SK-N-DZ (cell line): ENCODE results near the gene CFAP97D1.
"Not testable (repeated sequence)": the region's sequence is repeated elsewhere in the genome, so short reads cannot be mapped to it uniquely, and the experiment has no call there.

Source experiments
- DNase-seq: peaks from one replicate; pipeline ENCODE4 v3.0.0-alpha.2; 2015; ENCODE audit warnings: low spot score

Gene CFAP97D1

GRCh38 chr17:43792668-43793067, 12.4 kb downstream of the CFAP97D1 start:
- DNase-seq, result not testable (repeated sequence)

- not testable (repeated sequence) for DNase-seq
Measured at GRCh38 chr17:43798024-43798423, 17.8 kb downstream of the CFAP97D1 start.

DNA sequence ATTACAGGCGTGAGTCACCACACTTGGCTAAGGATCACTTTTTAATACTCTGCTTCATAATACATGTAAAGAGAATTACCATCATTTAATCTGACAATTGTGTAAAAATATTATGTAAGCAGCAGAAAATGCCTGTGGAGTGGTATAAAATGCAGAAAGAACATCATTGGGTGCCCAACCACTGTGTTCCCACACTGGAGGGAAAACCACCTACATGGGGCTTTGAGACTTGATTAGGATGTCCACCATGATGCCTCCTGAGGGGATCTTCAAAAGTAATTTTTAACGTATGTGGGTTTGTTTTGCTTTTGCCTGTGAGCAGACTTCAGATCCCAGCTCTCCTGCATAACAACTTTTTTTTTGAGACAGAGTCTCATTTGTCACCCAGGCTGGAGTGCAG, 18.8 kb downstream of the CFAP97D1 start:
- no peak for DNase-seq

DNA sequence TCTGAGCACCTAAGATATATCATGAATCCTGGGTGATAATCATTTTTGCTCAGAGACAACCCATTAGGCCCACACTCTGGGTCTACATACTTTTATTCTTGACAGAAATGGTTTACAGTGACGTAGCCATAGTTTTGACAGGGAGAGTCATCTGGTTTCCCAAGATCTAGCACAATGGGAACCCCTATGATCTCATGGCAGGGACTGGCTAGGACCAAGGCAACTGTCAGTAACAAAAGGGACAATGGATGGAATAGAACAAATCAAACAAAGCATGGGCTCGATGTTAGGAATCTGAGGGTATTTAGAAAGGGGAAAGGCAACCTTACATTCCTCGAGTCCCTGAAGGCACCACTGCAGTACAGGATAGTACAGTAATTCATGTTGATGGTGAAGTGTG, 20.5 kb downstream of the CFAP97D1 start:
- no peak for DNase-seq

GRCh38 chr17:43801844-43802243, 21.6 kb downstream of the CFAP97D1 start:
- no peak for DNase-seq

GRCh38 chr17:43803758-43804157, 23.5 kb downstream of the CFAP97D1 start:
- no peak for DNase-seq

- no peak for DNase-seq
Measured at GRCh38 chr17:43805117-43805516, 24.9 kb downstream of the CFAP97D1 start.

- no peak for DNase-seq
Measured at GRCh38 chr17:43808076-43808475, 27.8 kb downstream of the CFAP97D1 start.

DNA sequence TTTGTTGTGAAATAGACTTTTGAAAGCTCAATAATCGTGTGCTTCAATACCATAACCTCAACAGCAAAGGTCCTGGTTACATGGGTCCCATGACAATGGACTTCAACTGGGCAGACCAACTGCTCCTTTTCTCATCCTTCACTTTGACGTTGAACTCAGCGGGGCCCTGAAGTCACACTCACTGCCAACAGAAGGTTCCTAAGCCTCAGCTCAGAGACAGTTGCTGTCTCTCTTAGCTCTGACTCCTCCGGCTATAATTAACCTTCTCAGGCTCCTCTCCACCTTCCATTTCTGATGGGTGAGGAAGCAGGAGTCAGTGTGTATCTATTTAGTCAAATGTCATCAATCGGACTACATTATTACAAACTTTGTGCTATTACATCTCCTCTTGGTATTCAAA, 28.9 kb downstream of the CFAP97D1 start:
- no peak for DNase-seq

DNA sequence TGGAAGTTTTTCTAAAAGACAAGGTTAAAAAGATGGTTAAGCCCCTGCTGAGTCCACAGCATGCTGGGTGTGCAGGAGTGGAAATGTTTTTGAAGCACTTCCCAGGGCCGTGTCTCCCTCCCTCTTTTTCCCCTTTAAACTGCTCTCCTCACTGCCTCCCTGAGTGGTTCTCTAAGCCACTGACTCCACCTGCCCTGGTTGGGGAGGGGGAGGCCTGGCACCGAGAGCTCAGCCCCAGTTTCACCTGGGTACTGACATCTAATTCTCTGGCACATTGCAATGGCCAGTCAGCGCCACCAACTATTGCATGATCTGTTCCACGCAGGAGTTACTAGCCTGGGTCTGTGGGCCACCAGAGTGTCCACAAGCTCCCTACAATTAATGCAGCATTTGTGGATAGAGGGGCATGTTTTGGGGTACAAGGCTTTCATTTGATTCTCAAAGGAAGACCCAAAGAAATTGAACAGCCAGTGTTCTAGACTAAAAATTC, 30.0 kb downstream of the CFAP97D1 start:
- DNase-seq, result no peak

DNA sequence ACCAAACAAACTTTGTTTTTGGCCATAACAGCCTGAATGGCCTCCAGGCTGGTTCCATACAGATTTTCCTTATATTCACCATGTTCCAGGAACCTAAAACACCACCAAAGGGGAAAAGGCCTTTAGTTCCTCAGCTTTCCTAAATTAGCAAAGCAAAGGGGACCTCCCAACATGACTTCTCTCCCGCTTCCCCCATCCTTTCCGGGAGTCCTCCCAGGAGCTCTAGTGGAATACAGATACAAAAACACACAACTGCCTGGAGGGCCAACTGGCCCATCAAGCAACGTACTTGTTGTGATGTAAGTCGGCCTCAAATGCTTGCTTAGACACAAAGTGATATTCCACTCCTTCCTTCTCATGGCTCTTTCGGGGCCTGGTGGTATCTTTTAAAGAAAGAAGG, 30.6 kb downstream of the CFAP97D1 start:
- DNase-seq, result no peak

DNA sequence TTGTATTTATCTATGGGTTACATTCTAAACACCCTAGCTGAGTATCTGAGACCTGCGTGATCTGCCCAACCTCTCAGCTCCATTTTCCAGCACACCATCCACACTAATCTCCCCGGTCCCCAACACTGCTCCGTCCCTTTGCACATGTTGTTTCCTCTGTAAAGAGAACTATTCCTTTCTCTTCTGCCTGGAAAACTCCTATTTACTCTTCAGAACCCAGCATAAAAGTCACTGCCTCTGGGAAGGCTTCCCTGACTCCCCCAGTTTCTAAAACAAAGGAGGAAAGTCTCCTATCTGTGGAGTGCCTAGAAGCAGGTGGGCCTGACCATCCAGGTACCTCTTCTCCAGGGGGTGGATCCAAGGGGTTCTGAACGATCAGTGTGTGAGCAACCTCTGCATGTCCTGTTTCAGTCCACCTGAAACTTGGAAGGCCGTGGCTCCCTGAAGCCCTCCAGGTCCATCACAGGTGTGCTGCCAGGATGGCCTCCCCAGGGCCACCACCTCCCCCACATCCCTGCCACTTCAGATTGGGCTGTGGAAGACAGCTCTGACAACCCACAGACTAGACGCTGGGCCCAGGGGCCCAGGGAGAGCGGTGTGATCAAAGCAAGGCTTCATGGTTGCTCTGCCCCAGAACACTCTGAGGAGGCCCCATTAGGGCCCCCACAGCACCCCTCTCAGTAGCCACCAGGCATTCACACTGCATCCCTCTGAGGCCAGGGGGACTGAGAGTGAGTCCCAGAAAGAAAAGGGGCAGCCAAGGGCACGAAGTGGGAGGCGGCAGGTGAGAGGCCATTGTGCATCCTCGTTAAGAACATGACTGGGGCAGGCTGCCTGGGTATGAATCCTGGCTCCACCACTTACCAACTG, 32.4 kb downstream of the CFAP97D1 start:
- DNase-seq, result no peak

DNA sequence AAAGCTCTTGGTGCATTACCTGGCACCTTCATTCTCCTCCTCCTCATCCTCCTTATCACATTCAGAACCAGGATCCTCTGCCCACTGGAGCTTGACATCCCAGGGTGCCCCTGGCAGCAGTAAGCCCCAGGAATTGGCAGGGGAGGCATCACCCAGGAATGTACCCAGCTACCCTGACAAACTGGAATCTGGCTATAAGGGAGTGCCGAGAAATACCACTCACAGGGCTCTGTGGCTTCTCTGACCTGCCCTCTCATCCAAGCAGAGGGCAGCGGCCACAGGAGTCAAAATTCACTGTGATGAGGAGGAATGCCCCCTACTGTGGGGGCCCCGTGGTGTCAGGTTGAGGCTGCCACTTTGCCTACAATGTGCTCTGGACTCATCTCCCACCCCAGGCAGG, 33.2 kb downstream of the CFAP97D1 start:
- no peak for DNase-seq

DNA sequence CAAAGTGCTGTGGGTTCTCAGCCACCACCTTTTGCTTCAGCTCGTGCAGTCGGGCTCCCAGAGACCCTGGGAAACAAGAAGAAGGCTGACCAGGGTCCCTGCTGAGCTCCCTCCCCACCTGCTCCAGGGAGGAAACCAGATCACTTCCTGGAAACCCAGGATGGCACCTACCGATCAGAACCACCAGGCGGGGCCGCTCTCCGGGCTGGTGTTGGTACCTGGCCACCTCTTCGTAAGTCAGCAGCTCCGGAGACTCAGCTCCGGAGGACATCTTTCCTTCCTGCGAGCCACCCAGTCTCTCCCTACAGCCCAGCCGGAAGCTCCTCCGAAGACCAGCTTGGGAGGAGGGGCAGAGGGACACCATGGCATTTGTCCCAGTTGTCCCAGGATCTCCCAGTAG, 33.8 kb downstream of the CFAP97D1 start:
- DNase-seq, result no peak

DNA sequence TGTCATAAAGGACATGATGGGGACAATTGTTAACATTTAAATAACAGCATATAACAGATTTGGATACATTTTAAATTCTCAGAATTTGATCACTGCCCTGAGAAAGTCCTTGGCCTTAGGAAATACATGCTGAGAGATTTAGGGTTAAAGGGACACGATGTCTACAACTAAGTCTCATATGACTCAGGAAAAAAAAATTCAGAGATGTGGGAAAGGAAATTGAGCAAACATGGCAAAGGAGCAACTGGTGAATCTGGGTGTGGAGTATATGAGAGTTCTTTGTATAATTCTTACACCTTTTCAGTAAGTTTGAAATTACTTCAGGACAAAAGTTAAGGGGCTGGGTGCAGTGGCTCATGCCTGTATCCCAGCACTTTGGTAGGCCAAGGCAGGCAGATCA, 34.5 kb downstream of the CFAP97D1 start:
- no peak for DNase-seq

GRCh38 chr17:43816336-43817320, 36.4 kb downstream of the CFAP97D1 start:
- no peak for DNase-seq

DNA sequence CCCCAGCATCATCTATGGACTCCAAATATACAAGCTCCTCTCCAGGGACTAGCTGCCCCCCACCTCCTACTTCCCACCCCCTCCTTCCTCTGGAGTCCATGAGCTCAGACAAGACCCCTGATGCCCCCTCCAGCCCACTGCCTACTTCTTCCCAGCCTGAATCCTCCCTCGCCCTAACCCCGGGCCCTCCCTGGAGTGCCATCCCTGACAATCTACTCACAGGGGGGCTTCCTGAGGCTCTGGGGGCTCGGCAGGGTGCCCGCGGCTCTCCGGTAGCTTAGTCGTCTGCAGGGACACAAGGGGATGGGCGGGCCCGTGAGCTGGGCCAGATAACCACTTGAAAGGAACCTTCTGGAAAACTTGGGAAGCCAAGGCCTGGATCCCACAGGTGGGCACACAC, 37.6 kb downstream of the CFAP97D1 start:
- no peak for DNase-seq

DNA sequence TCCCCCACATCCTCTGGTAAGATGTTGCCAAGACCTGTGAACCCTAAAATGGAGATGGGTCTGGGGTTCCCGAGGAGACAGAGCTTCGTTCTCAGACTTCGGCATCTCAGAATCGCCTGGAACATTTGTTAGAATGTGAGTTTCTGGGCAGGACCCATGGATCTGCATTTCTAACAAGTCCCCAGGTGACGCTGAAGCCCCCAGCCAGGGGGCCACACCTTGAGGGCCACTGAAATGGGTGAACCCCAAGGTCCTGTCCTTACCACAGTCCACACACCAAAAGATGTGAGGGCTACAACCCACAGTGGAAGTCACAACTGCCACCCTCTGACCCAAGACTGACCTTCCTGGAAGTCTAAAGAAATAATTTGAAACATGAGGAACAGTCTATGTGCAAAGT, 38.7 kb downstream of the CFAP97D1 start:
- no peak for DNase-seq

GRCh38 chr17:43820759-43821158, 40.5 kb downstream of the CFAP97D1 start:
- DNase-seq, result no peak

- no peak for DNase-seq
Measured at GRCh38 chr17:43822570-43823190, 42.4 kb downstream of the CFAP97D1 start.

- no peak for DNase-seq
Measured at GRCh38 chr17:43823350-43824084, 43.3 kb downstream of the CFAP97D1 start.
